ENCODE measurements around the gene CFAP43.

DNA sequence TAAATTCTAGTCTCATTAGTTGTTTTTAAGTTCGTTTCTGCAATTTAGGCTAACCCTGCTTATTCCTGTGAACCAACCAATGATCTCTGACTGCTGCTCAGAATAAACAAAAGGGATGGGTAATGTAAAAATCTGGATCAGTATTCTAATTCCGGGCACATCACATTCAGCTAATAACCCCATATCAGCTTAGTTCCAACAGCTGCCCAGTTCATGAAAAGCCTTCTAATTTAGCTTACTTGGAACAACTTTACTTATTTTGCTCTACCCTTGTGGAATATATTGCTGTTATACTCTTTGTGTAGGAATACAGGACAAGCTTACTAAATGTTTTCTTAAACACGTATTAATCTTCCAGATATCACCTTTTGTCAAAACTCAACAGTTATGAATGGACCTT, 3.6 kb upstream of the CFAP43 start:
- TF ChIP-seq, protein P1, sequence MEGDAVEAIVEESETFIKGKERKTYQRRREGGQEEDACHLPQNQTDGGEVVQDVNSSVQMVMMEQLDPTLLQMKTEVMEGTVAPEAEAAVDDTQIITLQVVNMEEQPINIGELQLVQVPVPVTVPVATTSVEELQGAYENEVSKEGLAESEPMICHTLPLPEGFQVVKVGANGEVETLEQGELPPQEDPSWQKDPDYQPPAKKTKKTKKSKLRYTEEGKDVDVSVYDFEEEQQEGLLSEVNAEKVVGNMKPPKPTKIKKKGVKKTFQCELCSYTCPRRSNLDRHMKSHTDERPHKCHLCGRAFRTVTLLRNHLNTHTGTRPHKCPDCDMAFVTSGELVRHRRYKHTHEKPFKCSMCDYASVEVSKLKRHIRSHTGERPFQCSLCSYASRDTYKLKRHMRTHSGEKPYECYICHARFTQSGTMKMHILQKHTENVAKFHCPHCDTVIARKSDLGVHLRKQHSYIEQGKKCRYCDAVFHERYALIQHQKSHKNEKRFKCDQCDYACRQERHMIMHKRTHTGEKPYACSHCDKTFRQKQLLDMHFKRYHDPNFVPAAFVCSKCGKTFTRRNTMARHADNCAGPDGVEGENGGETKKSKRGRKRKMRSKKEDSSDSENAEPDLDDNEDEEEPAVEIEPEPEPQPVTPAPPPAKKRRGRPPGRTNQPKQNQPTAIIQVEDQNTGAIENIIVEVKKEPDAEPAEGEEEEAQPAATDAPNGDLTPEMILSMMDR (IDR thresholded peaks at IDR 0.05), result no peak
- TF ChIP-seq POLR2A (IDR thresholded peaks at IDR 0.05), result no peak

All from gastroesophageal sphincter (tissue), 3 donors.